Stimulated activated CD8-positive, alpha-beta memory T cell treated with anti-CD3 and anti-CD28 coated beads, Interleukin-7, amount 100 ng/mL, for 48 hours (primary cell): ENCODE data around the gene SLC12A4.
A peak's percentile ranks its signal among the peaks of the same experiment; 100 is the strongest.
"Not testable (repeated sequence)": the region's sequence is repeated elsewhere in the genome, so short reads cannot be mapped to it uniquely, and the experiment has no call there.

Source experiments
- DNase-seq, 2 donors: peaks; one replicate each; pipeline ENCODE4 v3.0.0-alpha.2; 2020; ENCODE audit warnings: low read depth in 1 of 2; ENCODE audit errors: extremely low read depth in 1 of 2

Gene SLC12A4

GRCh38 chr16:67988675-67989074 is 20.2 kb upstream of the SLC12A4 start:
- DNase-seq = no peak

- DNase-seq = no peak
Measured at GRCh38 chr16:67987460-67988160, 19.2 kb upstream of the SLC12A4 start.

- DNase-seq = no peak
Measured at GRCh38 chr16:67986949-67987348, 18.5 kb upstream of the SLC12A4 start.

- DNase-seq = no peak
Measured at GRCh38 chr16:67982011-67982696, 13.7 kb upstream of the SLC12A4 start.

DNA sequence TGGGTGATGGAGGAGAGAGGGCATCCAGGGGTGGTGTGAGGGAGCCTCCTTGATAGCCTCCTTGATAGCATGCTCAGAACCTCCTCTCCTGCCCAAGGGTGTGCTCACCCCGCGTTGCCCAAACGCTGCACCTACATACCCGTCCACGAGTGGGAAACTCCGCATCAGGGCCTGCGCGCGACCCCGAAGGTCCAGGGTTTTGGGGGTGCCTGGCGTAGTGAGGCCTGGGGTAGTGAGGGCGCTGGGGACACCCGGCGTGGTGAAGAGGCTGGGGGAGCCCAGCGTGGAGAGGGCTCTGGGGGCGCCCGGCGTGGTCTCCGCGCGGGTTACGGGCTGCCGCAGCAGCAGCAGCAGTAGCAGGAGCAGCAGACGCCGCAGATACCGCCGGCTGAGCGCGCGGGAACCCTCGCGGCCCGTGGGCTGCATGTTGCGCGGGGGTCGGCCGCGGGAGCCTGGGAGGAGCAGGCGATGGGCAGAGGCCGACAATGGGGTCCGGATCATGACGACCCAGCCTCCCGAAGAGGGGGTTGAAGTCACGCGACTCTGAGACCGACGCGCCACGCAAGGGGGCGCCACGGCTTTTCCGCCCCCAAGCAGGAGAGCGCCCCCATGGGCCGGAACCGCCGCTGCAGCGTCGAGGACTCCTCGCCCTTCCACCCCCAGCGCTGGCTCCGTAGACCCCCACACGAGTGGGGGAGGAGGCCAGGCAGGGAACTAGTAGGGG is 11.7 kb upstream of the SLC12A4 start, which contains the start of gene DPEP3:
Gene DPEP3 (minus strand): TSS at position 545 of the 724 bp plus-strand sequence. CDS start 119 bp downstream, at position 426.
- DNase-seq = no peak

DNA sequence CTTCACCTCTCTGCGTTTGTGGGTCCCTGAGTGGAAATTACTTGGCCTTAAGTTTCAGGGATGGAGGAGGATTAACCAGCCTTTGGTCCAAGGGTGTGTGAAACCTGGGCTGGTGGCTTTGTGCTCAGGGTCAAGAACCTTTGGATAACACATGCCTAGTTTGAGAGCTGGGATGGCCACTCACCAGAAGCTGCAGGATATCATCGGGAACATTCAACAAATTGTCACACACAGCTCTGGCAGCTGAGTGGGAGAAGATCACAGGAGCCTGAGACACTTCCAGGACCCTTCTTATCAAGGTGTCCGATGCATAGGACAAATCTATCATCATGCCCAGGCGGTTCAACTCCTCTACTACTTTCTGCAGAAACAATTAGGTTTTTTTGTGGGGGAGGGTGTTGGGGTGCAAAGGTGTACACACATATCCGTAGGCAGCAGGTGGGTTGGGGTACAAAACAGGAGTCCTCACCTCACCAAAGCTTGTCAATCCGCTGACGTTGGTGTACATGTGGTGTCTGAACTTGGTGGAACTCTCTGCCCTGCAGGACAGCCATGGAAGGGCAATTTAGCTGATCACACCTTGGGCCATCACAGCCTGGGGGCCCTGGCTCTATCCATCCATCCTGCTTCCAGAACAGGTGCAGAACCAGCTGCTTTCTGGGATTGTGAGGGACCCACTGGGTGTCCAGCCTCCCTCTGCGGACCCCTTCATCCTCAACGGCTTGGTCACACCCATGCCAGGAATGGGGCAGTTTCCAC is 9.2 kb upstream of the SLC12A4 start:
- no peak for DNase-seq

- DNase-seq = no peak
Measured at GRCh38 chr16:67977005-67977404, 8.6 kb upstream of the SLC12A4 start.

- DNase-seq = no peak
Measured at GRCh38 chr16:67976205-67976604, 7.8 kb upstream of the SLC12A4 start.

DNA sequence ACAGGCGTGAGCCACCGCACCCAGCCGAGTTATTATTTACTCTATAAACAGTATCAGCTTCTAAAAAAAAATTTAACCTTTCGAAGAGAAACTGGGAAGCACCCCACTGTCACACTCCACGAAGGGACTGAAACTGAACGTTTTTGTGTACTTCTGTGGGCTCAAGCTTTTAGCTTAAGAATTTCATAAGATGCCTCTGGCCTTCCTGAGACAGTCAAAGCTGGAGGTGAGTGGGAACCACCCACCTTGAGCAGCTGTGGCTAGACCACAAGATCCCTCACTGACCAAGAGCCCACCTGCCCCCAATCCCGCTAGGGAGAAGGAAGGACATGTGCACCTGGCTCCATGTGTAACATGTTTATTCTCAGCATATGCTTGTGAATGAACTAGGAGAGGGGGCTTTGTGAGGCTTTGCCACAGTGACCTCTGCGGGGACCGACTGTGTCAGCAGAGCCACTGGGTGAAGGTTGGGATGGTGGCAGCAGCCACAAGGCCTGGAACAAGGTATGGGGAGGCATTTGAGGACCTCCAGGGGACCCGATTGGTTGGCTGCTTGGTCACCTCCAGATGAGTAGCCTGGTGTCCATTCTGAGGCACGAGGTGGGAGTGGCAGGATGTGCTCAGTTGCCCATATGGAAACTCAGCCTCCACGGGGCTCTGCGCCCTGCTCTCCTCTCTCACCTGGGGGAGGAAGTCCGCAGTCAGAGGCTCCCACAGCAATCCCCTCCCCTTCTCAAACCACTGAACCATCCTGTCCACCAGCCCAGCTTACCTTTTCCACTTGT is 7.1 kb upstream of the SLC12A4 start:
- DNase-seq = no peak

DNA sequence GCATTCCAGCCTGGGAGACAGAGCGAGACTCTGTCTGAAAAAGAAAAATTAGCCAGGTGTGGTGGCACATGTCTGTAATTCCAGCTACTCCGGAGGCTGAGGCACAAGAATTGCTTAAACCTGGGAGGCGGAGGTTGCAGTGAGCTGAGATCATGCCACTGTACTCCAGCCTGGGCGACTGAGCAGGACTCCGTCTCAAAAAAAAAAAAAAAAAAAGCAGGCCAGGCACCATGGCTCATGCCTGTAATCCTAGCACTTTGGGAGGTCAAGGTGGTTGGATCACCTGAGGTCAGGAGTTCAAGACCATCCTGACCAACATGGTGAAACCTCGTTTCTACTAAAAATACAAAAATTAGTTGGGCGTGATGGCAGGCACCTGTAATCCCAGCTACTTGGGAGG is 3.8 kb upstream of the SLC12A4 start:
- not testable (repeated sequence) for DNase-seq

DNA sequence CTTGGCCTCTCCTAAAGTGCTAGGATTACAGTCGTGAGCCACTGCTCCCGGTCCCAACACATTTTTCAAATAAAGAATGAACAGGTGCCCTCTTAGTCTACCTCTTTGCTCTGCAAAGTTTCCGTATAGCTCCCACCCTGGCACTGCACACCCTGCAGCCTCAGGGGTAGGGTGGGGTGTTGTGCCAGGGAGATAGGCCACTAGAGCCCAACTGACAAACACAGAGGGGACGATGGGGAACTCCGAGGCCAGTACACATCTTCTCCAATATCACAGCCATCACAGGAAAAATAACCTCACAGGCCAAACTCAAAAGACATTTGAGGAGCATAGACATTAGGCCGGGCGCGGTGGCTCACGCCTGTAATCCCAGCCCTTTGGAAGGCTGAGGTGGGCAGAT is 2.7 kb upstream of the SLC12A4 start:
- no peak for DNase-seq

- DNase-seq = no peak
Measured at GRCh38 chr16:67969254-67970039, 1.0 kb upstream of the SLC12A4 start.

- peak in 1 of 2 donors; percentile 17 for DNase-seq
Measured at GRCh38 chr16:67967958-67968399, 458 bp downstream of the SLC12A4 start.

DNA sequence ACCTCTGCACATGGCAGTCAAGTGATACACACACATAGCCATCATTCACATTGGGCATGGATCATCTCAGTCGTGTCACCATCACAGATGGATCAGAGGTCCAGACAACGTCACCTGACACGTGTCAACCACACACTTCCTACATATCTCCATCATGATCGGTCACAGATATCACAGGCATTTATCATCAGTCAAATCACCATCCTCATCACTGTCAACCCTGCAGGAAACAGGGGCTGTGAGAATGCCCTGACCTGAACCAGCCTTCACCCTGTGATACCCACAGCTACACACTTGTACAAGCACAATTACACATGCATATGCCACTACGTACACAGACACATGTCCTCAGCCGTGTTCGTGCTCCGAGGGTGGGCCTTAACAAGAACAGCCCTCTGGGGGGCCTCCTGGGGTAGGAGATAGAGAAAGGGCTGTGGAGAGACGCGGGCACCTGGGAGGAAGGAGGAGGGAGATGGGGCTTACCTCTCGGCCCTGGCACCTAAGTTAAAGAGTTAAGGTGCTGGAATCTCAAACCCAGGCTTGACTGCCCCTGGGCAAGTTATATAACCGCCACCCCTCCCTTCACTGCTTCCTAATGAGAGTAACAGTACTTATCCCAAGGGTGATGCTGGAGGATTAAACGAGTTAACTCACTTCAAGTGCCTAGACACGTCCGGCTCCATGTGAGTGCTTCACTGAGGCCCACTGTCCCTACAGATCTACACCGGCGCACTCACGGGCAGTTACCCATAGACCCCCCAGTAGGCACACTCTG is 1.1 kb downstream of the SLC12A4 start:
- DNase-seq = peak in 1 of 2 donors; percentile 29

DNA sequence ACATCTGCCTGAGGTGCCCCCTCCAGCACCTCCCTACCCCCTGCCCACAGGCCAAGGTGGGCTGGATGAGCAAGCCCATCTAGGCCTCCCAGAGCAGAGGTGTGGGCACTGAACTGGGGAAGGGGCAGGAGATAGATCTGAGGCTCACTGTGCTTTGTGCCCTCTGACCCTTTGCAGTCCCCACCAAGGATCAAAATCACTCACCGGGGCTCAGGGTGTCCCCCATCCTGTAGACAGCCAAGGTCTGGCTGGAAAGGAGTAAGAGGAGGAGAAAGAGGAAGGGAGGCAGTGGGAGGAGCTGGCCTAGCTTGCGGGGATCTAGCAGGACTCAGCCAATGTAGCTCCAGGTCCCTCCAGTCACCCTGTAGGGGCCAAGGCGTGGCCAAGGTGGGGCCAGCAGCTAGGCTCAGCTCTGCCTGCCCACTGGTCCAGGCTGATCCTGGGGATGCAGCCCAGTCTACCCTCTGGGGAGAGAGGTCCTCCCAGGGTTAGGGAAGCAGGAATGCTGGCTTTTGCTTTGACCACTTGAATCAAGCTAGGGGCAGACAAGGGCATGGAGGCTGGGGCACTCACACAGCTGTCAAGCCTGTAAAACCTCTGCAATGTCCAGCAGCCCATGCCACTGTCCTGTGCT is 1.8 kb downstream of the SLC12A4 start:
- no peak for DNase-seq

- DNase-seq = no peak
Measured at GRCh38 chr16:67965668-67966548, 2.5 kb downstream of the SLC12A4 start.

GRCh38 chr16:67964477-67965131 is 3.8 kb downstream of the SLC12A4 start:
- no peak for DNase-seq
